Brain microvascular endothelial cell (primary cell): ENCODE measurements around the gene TMEM174.

Experiments used
- DNase-seq: peaks from one replicate; pipeline ENCODE4 v3.0.0-alpha.2; 2020
- H3K27ac ChIP-seq: fragments of 250-450 bp; sonication (Bioruptor Pico); 2 replicates; pipeline ENCODE4 v1.5.1; 2020; ENCODE audit warnings: mild to moderate bottlenecking, moderate library complexity
- H3K27me3 ChIP-seq: fragments of 250-450 bp; sonication (Bioruptor Pico); replicated peaks from 2 replicates; pipeline ENCODE4 v1.5.1; 2020; ENCODE audit warnings: mild to moderate bottlenecking
- H3K36me3 ChIP-seq: fragments of 250-450 bp; sonication (Bioruptor Pico); replicated peaks from 2 replicates; pipeline ENCODE4 v1.5.1; 2020; ENCODE audit warnings: mild to moderate bottlenecking
- H3K4me3 ChIP-seq: 2 replicates; pipeline ENCODE4 v1.5.1; 2011; ENCODE audit warnings: low read depth, mild to moderate bottlenecking, control low read depth, low read length, moderate library complexity
- CTCF ChIP-seq: IDR thresholded peaks from 2 replicates; pipeline ENCODE4 v1.5.1; 2011; ENCODE audit warnings: low read depth, mild to moderate bottlenecking, moderate library complexity, low read length, control low read depth, inconsistent platforms; ENCODE audit errors: missing control alignments
- in situ Hi-C: cut with HindIII; loops from 2 replicates; pipeline ENCODE4 v1.10.0; 2017; ENCODE audit warnings: low sequenced_read_pairs, low pct_ligation_motif_present

Gene TMEM174

GRCh38 chr5:73222173-73222572 is 49.2 kb downstream of the TMEM174 start:
- Histone ChIP-seq H3K4me3 (no peak overlapping the region), H3K27me3 (no peaks in the 10 kb centered on the region), H3K36me3 (no peaks in the 10 kb centered on the region), H3K27ac (no peak overlapping the region)
- DNase-seq, result no peak
- in situ Hi-C loops, result no loop called here
- no peak for TF ChIP-seq CTCF
